LNCAP (cell line): Measurements from ENCODE around the gene KCNMB1.

ENCODE experiments used
- CTCF ChIP-seq: fragments of 450-650 bp; IDR thresholded peaks from 2 replicates; pipeline ENCODE4 v1.5.1; 2017; ENCODE audit warnings: mild to moderate bottlenecking

The KCNMB1 gene

DNA sequence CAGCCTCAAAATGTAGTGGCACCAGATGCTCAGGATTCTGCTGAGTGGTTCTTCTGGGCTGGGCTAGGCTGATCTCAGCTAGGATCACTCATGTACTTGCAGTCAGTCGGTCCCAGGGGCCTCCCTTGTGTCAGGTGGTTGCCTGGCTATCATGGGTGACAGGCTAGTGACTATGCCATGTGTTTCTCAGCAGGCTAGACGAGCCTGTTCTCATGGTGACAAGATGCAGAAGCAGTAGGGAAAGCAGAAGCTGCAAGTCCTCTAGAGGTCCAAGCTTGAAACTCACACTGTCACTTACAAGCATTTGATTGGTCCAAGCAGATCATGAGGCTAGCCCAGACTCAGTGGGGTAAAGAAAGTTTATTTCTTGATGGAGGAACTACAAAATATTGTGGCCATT is 15.2 kb upstream of the KCNMB1 start:
- TF ChIP-seq CTCF = no peak

DNA sequence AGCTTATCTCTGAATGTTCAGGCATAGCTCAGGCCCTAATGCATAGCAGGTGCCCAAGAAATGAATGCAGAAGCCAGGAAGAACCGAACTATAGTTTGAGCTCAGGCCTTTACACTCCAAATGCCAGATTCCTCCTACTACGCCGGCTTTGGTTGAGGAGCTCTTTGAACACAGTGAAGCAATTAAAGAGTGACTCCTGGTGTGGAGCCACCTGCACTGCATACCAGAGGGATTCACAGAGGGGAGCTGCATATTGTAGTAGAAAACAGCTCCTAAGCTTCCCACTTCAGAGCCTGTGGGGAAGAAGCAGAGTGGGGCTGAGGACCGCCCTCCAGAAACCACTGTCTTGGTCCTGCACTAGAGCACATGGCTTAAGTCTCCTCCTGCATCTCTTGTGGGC is 14.5 kb upstream of the KCNMB1 start:
- no peak for TF ChIP-seq CTCF

GRCh38 chr5:170402508-170402907 is 13.3 kb upstream of the KCNMB1 start:
- no peak for TF ChIP-seq CTCF

DNA sequence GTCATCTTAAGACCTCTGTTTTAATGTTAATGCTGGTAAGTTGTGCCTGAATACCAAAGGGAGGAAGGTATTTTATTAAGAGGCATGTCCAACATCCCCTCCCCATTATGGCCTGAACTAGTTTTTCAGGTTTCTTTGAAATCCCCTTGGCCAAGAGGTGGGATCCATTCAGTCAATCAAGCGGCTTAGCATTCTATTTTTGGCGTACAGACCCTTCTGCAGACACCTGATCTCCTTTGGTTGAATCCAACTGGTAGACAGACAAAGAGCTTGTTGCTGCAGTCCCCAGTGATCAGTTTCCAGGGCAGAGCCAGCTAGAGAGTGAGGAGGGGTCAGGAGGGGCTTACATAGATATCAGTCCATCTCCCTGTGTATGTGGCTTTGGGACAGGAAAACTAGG is 7.9 kb upstream of the KCNMB1 start:
- TF ChIP-seq CTCF = no peak

GRCh38 chr5:170393958-170394357 is 4.8 kb upstream of the KCNMB1 start:
- no peak for TF ChIP-seq CTCF

- no peak for TF ChIP-seq CTCF
These were observed 4.1 kb upstream of the KCNMB1 start for GRCh38 chr5:170393235-170393634.

DNA sequence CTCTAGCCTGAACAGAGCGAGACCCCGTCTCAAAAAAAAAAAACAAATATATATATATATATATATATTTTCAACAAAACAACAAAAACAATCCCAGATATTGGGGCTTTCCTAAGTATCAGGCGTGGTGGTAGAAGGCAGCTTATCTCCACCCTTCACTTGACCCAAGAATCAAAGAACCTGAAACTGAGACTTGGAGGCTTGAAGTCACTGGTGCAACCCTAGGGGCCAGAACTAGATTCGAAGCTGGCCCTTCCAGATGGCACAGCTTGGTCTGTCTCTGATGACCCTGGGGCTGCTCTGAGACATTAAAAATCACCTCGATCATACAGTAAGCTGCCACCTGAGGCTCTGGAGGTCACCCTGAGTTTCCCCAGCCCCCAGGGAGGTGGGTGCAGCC is 1.3 kb upstream of the KCNMB1 start:
- TF ChIP-seq CTCF = no peak

DNA sequence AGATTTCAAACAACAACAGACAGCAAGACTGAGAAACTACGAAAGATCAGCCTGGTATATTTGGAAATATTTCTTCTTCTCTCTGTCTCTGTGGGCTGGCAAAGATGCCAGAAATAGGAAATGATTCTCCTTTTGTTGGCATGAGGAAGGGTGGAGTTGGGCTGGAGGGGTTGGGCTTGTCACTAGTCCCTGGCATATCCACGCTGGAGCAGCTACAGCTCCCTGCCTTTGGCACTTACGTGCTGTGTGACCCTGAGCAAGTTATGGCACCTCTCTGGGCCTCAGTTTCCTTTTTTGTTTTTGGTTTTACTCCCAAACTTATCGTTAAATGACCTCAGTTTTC is 354 bp upstream of the KCNMB1 start:
- no peak for TF ChIP-seq CTCF
